Mesothelial cell of epicardium (in vitro differentiated cells): ENCODE measurements around the gene GBE1. TPM values are rescaled to one million over a fixed set of nuclear protein-coding genes. Genes with fewer than 3 reads are reported as not detected.
"Not testable (repeated sequence)": the region's sequence is repeated elsewhere in the genome, so short reads cannot be mapped to it uniquely, and the experiment has no call there.

ENCODE experiments used
- DNase-seq, 2 experiments: peaks; one replicate each; pipeline ENCODE4 v3.0.0; 2021; ENCODE audit warnings: low spot score in 2 of 2; ENCODE audit not compliant: unreplicated experiment in 2 of 2
- H3K27ac Mint-ChIP-seq: 2 replicates; pipeline ENCODE4 v1.8.0; 2021; ENCODE audit warnings: mixed read lengths
- H3K27me3 Mint-ChIP-seq: 2 replicates; pipeline ENCODE4 v1.8.0; 2021; ENCODE audit warnings: low read depth, mixed read lengths
- H3K36me3 Mint-ChIP-seq: 2 replicates; pipeline ENCODE4 v1.8.0; 2021; ENCODE audit warnings: mixed read lengths
- H3K4me1 Mint-ChIP-seq: 2 replicates; pipeline ENCODE4 v1.8.0; 2021; ENCODE audit warnings: mixed read lengths
- H3K4me3 Mint-ChIP-seq: 2 replicates; pipeline ENCODE4 v1.8.0; 2021; ENCODE audit warnings: mild to moderate bottlenecking, moderate library complexity, mixed read lengths
- H3K9me3 Mint-ChIP-seq: 2 replicates; pipeline ENCODE4 v1.8.0; 2021; ENCODE audit warnings: mixed read lengths
- total RNA-seq: library from RNA; stranded (reverse); gene quantifications from 3 replicates; pipeline ENCODE4 v1.2.1, GENCODE V29; 2021
- TF ChIP-seq, protein P1 (sequence below): fragments of 200-600 bp; sonication (generic); IDR thresholded peaks from one replicate; pipeline ENCODE4 v1.5.0; 2021; ENCODE audit warnings: antibody characterized with exemption; ENCODE audit not compliant: unreplicated experiment

The GBE1 gene
- total RNA-seq, 1 donor from 2014 or later, result 10.8 TPM

GRCh38 chr3:81500039-81500438, 261.4 kb downstream of the GBE1 start:
- Mint-ChIP-seq H3K27me3 (no peaks in the 10 kb centered on the region), H3K4me1 (peaks cover 27% of the 10 kb centered on the region), H3K9me3 (peaks cover 16% of the 10 kb centered on the region), H3K27ac (no peak overlapping the region), H3K4me3 (no peak overlapping the region), H3K36me3 (no peaks in the 10 kb centered on the region)
- DNase-seq, result no peak
- TF ChIP-seq, protein P1, sequence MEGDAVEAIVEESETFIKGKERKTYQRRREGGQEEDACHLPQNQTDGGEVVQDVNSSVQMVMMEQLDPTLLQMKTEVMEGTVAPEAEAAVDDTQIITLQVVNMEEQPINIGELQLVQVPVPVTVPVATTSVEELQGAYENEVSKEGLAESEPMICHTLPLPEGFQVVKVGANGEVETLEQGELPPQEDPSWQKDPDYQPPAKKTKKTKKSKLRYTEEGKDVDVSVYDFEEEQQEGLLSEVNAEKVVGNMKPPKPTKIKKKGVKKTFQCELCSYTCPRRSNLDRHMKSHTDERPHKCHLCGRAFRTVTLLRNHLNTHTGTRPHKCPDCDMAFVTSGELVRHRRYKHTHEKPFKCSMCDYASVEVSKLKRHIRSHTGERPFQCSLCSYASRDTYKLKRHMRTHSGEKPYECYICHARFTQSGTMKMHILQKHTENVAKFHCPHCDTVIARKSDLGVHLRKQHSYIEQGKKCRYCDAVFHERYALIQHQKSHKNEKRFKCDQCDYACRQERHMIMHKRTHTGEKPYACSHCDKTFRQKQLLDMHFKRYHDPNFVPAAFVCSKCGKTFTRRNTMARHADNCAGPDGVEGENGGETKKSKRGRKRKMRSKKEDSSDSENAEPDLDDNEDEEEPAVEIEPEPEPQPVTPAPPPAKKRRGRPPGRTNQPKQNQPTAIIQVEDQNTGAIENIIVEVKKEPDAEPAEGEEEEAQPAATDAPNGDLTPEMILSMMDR, result no peak

GRCh38 chr3:81497572-81498251, 263.7 kb downstream of the GBE1 start:
- TF ChIP-seq, protein P1, result no peak
- no peak for DNase-seq
- H3K9me3 Mint-ChIP-seq, result peaks cover 6% of the 10 kb centered on the region
- no peak overlapping the region for H3K27ac Mint-ChIP-seq
- no peak overlapping the region for H3K4me3 Mint-ChIP-seq
- no peaks in the 10 kb centered on the region for H3K36me3 Mint-ChIP-seq
- peaks cover 22% of the 10 kb centered on the region for H3K4me1 Mint-ChIP-seq
- no peaks in the 10 kb centered on the region for H3K27me3 Mint-ChIP-seq

DNA sequence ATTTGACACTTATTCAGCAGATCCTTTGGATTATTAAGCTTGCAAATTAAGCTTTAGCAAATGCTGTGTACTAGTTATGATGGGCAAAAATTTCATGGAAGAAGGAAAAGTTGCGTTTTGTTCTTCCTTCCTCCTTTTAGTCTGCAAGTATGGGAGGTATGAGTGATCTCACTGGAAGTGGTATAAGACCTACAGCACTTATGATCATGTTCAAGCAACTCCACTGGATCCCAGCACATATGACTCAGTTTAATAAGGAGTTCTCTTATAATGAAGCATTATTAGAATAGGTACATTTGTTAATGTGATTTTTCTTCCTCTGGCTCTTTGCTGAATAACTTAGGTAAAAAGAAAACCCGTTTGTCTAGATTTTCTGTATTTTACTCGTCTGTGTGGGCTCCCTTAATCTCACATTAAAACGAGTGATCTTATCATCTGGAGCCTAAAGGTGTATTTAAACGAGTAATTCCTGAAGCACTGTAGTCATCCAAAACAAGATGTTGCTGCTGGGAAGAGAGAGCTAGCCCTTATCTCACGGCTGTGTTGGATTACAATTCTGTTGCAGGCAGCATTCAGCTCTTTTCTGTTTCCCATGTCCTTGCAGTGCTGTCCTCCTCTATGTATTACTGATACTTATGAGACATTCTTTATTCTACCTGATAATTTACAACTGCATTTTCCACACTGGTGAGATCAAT, 264.9 kb downstream of the GBE1 start:
- no peak overlapping the region for H3K4me3 Mint-ChIP-seq
- H3K27ac Mint-ChIP-seq, result peak overlapping the region; percentile 26
- H3K4me1 Mint-ChIP-seq, result peaks cover 25% of the 10 kb centered on the region
- no peaks in the 10 kb centered on the region for H3K36me3 Mint-ChIP-seq
- TF ChIP-seq, protein P1, result no peak
- no peak for DNase-seq
- H3K27me3 Mint-ChIP-seq, result no peaks in the 10 kb centered on the region
- H3K9me3 Mint-ChIP-seq, result peaks cover 6% of the 10 kb centered on the region

- H3K36me3 Mint-ChIP-seq, H3K4me3 Mint-ChIP-seq, H3K9me3 Mint-ChIP-seq, DNase-seq, H3K27ac Mint-ChIP-seq, H3K27me3 Mint-ChIP-seq: not testable (repeated sequence)
- peaks cover 29% of the 10 kb centered on the region for H3K4me1 Mint-ChIP-seq
These were observed 269.0 kb downstream of the GBE1 start for GRCh38 chr3:81492471-81492870.

DNA sequence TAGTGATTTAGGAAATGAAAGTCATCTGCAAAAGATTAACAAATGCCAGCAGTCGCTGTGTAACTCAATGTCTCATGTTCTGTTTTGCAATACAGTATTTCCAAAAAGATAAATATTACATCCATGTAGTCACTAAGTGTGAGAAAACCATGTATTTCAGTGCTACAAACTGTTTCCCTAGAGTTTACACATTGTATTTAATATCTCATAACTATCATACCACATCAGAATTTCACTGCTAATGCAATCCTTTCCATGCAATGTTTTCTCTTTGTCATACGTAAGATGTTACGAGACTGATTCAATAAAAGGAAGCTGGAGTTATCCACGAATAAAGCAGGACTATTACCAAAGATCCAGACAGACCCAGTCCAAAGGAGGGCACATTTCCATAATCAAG, 269.4 kb downstream of the GBE1 start:
- DNase-seq, result no peak
- TF ChIP-seq, protein P1, result no peak
- Mint-ChIP-seq H3K27ac (no peak overlapping the region), H3K9me3 (no peaks in the 10 kb centered on the region), H3K4me1 (peaks cover 25% of the 10 kb centered on the region), H3K27me3 (no peaks in the 10 kb centered on the region), H3K4me3 (no peak overlapping the region), H3K36me3 (no peaks in the 10 kb centered on the region)

DNA sequence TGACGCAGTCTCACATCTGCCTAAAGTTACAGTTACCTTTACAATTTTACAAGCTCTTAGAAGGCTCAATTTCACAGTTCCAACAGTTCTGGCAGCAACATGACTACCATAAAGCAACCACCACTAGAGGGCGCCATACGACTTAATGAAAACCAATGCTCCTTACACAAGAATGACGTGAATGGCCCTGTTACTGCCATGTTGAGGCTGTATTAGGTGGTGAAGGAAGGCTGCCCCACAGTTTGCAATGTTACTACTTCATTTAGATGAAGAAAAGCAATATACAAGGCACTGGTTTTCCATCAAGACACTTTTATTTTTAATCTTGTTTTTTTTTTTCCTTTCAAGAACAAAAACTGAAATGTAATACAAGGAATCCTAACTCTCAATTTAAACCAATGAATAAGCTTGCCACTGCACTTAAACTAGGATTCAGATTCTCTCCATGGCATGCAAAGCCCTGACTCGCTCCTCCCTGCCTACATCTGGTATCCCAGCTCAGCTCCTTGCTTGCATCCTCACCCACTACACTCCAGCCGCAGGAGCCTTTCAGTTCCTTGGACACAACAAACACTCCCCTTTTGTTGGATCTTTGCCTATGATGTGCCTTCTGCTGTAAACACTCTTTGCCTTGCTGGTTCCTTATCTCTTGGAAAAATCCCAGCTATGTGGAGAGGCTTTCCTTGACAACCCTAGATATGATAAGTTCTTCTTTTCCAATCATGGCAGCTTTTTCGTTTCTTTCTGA, 270.7 kb downstream of the GBE1 start:
- H3K9me3 Mint-ChIP-seq, result no peaks in the 10 kb centered on the region
- H3K4me3 Mint-ChIP-seq, result no peak overlapping the region
- no peaks in the 10 kb centered on the region for H3K27me3 Mint-ChIP-seq
- peak overlapping the region; percentile 72 for H3K27ac Mint-ChIP-seq
- H3K4me1 Mint-ChIP-seq, result peaks cover 15% of the 10 kb centered on the region
- peak; percentile 54 to 83 for DNase-seq
- TF ChIP-seq, protein P1, result peak; percentile 91
- H3K36me3 Mint-ChIP-seq, result peaks cover 1% of the 10 kb centered on the region
